Gastroesophageal sphincter (tissue), 4 donors: Measurements from ENCODE around the gene CMSS1. TPM values are rescaled to one million over a fixed set of nuclear protein-coding genes. Genes with fewer than 3 reads are reported as not detected.
A peak's percentile ranks its signal among the peaks of the same experiment; 100 is the strongest.

Source experiments
- ATAC-seq: fragments of 150-250 bp; one replicate; pipeline ENCODE4 v1.9.1; 2016; ENCODE audit warnings: mild to moderate bottlenecking, moderate library complexity
- H3K27ac ChIP-seq, 4 donors: fragments of 200-600 bp; sonication (generic) in 3 of 4; 1 replicate in 3 of 4; 2 replicates in 1 of 4; pipeline ENCODE4 v1.5.1; 2016 to 2019
- H3K27me3 ChIP-seq: fragments of 200-600 bp; sonication (generic); one replicate; pipeline ENCODE4 v1.5.1; 2019
- H3K36me3 ChIP-seq, 2 donors: fragments of 200-600 bp; sonication (generic); one replicate each; pipeline ENCODE4 v1.5.1; 2019; ENCODE audit warnings: control low read depth in 1 of 2
- H3K4me1 ChIP-seq, 3 donors: fragments of 200-600 bp; sonication (generic); 1 replicate in 2 of 3; 2 replicates in 1 of 3; pipeline ENCODE4 v1.5.1; 2016 to 2019; ENCODE audit warnings: control low read depth in 2 of 3
- H3K4me3 ChIP-seq, 2 donors: fragments of 200-600 bp; sonication (generic); one replicate each; pipeline ENCODE4 v1.5.1; 2019; ENCODE audit warnings: mild to moderate bottlenecking in 1 of 2, moderate library complexity in 1 of 2
- H3K9me3 ChIP-seq, 3 donors: fragments of 200-600 bp; sonication (generic); one replicate each; pipeline ENCODE4 v1.5.1; 2017 to 2019; ENCODE audit warnings: control low read depth in 2 of 3
- EP300 ChIP-seq: sonication (generic); formaldehyde crosslinking; IDR thresholded peaks from one replicate; pipeline ENCODE4 v1.6.1; 2017; ENCODE audit warnings: antibody characterized with exemption, mild to moderate bottlenecking
- POLR2A ChIP-seq, 2 donors: fragments of 450-650 bp; IDR thresholded peaks; one replicate each; pipeline ENCODE4 v1.6.1; 2017; ENCODE audit warnings: antibody characterized with exemption in 2 of 2, mild to moderate bottlenecking in 2 of 2, moderate library complexity in 1 of 2
- POLR2AphosphoS5 ChIP-seq: sonication (generic); formaldehyde crosslinking; IDR thresholded peaks from one replicate; pipeline ENCODE4 v1.6.1; 2017; ENCODE audit warnings: antibody characterized with exemption
- WGBS, 2 donors: methylation state at CpG; one replicate each; pipeline ENCODE4 v1.1.5; 2018; ENCODE audit warnings: low coverage in 1 of 2; 5-methylcytosine and 5-hydroxymethylcytosine counted together
- total RNA-seq, 4 donors: library from RNA; depleted of rRNA; stranded (reverse); fragments of >200 nt; gene quantifications; one replicate each; pipeline ENCODE4 v1.1.0, GENCODE V29; 2016
- TF ChIP-seq, protein P1 (sequence below), 4 experiments: fragments of 200-600 bp in 2 of 4; fragments of 450-650 bp in 2 of 4; sonication (generic) in 1 of 4; IDR thresholded peaks; one replicate each; pipeline ENCODE4 v1.5.1; 2017 to 2019; ENCODE audit warnings: antibody characterized with exemption in 4 of 4, mild to moderate bottlenecking in 2 of 4, moderate library complexity in 2 of 4

CMSS1 gene
- total RNA-seq, 4 donors from 2014 or later = 15.2 to 20.8 (median 16.6) TPM

DNA sequence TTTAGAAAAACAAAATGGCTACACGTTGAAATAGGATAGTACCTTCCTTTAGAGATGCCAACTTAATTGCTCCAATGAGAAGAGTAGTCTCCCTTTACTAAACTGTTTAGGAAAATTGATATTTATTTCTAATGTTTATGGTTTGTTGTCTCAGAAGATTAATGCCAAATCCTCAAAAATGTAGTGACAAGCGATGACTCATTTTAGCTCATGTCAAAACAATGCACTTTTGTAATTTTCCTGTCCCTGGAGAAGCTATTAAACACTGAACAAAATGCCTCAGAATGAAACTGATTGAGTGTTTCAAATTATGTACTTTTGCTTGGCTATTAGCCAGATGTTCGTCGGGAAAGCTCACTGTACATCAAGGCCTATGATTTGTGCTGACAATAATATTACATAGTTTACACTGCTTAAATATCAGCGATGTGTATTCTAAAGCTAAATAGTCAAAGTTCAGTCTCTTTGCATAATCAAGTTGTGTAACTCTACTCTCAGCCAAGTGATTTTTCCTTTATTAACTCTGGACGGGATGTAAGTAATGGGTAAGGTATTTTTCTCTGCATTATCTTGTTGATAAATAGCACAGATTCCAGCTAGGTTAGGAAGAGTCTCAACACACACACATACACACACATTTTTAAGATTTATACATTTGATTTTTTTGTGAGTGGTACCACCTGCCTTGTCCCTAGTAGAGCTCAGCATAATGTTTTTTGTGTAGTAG is 83.7 kb downstream of the CMSS1 start:
- no peak overlapping the region for H3K4me3 ChIP-seq
- 6 to 12% methylated on average over 6 of the region's 6 CpGs for WGBS, 2 donors
- ATAC-seq = peak; percentile 73

DNA sequence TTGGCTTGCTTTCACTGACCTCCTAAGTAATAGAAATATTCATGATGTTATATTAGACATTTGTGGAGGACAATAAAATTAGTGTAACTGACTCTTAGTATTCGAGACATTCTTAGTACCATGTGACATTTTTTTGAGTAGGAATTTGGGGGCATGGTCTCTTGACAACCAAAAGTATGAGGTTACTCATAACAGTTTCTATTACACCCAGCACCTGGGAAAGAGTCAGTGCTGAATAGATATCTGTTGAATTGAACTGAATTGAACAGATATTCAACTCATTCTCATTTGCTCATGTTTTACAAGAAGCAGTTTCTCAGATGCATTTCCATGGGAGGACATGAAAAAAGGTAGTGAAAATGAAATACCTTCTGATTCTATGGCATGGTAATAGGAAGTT is 84.4 kb downstream of the CMSS1 start:
- H3K27ac ChIP-seq = peak overlapping the region in 3 of 4 donors; percentile 55 to 69 (median 65)
- no peaks in the 10 kb centered on the region for H3K9me3 ChIP-seq
- H3K4me1 ChIP-seq = peaks cover 9 to 30% (median 11%) of the 10 kb centered on the region in 3 donors
- ATAC-seq = no peak
- TF ChIP-seq EP300 = no peak
- TF ChIP-seq, protein P1, sequence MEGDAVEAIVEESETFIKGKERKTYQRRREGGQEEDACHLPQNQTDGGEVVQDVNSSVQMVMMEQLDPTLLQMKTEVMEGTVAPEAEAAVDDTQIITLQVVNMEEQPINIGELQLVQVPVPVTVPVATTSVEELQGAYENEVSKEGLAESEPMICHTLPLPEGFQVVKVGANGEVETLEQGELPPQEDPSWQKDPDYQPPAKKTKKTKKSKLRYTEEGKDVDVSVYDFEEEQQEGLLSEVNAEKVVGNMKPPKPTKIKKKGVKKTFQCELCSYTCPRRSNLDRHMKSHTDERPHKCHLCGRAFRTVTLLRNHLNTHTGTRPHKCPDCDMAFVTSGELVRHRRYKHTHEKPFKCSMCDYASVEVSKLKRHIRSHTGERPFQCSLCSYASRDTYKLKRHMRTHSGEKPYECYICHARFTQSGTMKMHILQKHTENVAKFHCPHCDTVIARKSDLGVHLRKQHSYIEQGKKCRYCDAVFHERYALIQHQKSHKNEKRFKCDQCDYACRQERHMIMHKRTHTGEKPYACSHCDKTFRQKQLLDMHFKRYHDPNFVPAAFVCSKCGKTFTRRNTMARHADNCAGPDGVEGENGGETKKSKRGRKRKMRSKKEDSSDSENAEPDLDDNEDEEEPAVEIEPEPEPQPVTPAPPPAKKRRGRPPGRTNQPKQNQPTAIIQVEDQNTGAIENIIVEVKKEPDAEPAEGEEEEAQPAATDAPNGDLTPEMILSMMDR (IDR thresholded peaks at IDR 0.05) = no peak
- TF ChIP-seq POLR2A (IDR thresholded peaks at IDR 0.05) = no peak
- no peak for TF ChIP-seq POLR2AphosphoS5
- H3K36me3 ChIP-seq = no peaks in the 10 kb centered on the region
- no peaks in the 10 kb centered on the region for H3K27me3 ChIP-seq
- WGBS, 2 donors = 31 to 71% methylated on average over 1 of the region's 1 CpG
- no peak overlapping the region for H3K4me3 ChIP-seq

More for the DNA sequence above, 83.7 kb downstream of the CMSS1 start:
- no peaks in the 10 kb centered on the region for H3K9me3 ChIP-seq
- H3K36me3 ChIP-seq = no peaks in the 10 kb centered on the region
- peak overlapping the region; percentile 50 to 69 (median 60) for H3K27ac ChIP-seq
- TF ChIP-seq, protein P1 (IDR thresholded peaks at IDR 0.05) = no peak
- no peak for TF ChIP-seq EP300
- TF ChIP-seq POLR2AphosphoS5 = peak; percentile 55
- no peak for TF ChIP-seq POLR2A (IDR thresholded peaks at IDR 0.05)
- H3K27me3 ChIP-seq = no peaks in the 10 kb centered on the region
- peaks cover 9 to 30% (median 11%) of the 10 kb centered on the region in 3 donors for H3K4me1 ChIP-seq

DNA sequence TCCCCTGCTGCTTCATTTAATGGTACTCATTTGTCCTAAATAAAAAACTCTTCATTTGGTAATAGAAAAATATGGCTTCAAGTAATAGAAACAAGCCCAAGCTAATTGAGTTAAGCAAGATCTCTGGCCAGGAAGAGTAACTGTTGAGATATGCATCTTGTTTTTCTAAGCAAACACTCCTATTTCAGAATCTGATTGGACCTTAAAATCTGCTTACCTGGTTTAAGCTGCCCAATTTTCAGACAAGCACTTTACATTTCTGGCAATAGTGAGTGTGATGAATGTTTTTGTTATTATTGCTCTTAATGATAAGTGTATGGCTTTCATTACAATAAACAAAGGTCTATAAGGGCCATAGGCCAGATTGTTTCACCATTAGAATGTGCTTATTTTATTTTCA is 86.2 kb downstream of the CMSS1 start:
- Histone ChIP-seq H3K4me3 (no peak overlapping the region), H3K27me3 (no peaks in the 10 kb centered on the region), H3K36me3 (no peaks in the 10 kb centered on the region), H3K9me3 (no peaks in the 10 kb centered on the region), H3K4me1 (peaks cover 9 to 27% (median 11%) of the 10 kb centered on the region in 3 donors), H3K27ac (no peak overlapping the region)
- no peak for ATAC-seq
- TF ChIP-seq EP300 = no peak
- TF ChIP-seq, protein P1 (IDR thresholded peaks at IDR 0.05) = no peak
- TF ChIP-seq POLR2AphosphoS5 = no peak
- TF ChIP-seq POLR2A (IDR thresholded peaks at IDR 0.05) = no peak

DNA sequence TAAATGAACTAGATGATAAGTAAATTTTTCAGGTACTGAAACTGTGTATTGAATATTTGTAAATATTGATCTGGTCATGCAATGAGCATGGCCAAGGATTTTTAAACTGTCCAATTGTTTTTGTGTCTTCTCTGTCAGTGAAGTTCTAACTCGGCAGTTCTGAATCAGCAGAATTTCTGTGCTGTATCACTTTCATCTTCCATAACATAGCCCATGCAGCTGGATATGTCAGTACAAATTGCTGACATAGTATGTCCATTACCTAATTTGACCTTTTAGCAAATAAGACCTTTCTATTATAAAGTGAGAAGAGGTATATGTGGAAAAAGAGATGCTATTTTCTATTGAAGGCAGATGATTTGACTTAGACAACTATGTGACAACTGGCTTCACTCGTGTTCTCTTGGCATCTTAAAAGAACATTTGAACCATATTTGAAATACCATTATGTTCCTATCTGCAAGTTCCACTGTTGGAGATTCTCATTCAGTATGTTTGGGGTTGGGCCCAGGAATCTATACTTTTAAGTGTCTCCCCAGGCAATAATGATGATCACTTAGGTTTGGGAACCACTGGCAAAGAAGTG is 90.4 kb downstream of the CMSS1 start:
- H3K9me3 ChIP-seq = no peaks in the 10 kb centered on the region
- no peaks in the 10 kb centered on the region for H3K36me3 ChIP-seq
- 60 to 61% methylated on average over 2 of the region's 2 CpGs for WGBS, 2 donors
- no peak overlapping the region for H3K4me3 ChIP-seq
- peaks cover 0 to 12% (median 5%) of the 10 kb centered on the region in 3 donors for H3K4me1 ChIP-seq
- H3K27me3 ChIP-seq = no peaks in the 10 kb centered on the region
- ATAC-seq = no peak
- H3K27ac ChIP-seq = peak overlapping the region in 1 of 4 donors; percentile 11
- TF ChIP-seq EP300 (no peak), POLR2AphosphoS5 (no peak), POLR2A (IDR thresholded peaks at IDR 0.05) (no peak)
- TF ChIP-seq, protein P1 (IDR thresholded peaks at IDR 0.05) = no peak
